WTC11 (cell line): ENCODE results near the gene OR5B21.

Experiments
- CREB1 ChIP-seq: sonication (generic); formaldehyde crosslinking; IDR thresholded peaks from 2 replicates; pipeline ENCODE4 v1.8.0; 2023; ENCODE audit warnings: mild to moderate bottlenecking, missing genetic modification reagents
- JUN ChIP-seq: sonication (generic); formaldehyde crosslinking; IDR thresholded peaks from 2 replicates; pipeline ENCODE4 v1.8.0; 2023; ENCODE audit warnings: mild to moderate bottlenecking, missing genetic modification reagents
- MXD4 ChIP-seq: fragments of 250-450 bp; sonication (Bioruptor Pico); IDR thresholded peaks from 2 replicates; pipeline ENCODE4 v1.8.0; 2021; ENCODE audit warnings: mild to moderate bottlenecking, moderate library complexity, borderline replicate concordance
- NFYB ChIP-seq: sonication (generic); formaldehyde crosslinking; conservative IDR thresholded peaks from 2 replicates; pipeline ENCODE4 v1.8.0; 2022; ENCODE audit warnings: low read depth, missing genetic modification reagents
- NR1H2 ChIP-seq: sonication (generic); formaldehyde crosslinking; IDR thresholded peaks from 2 replicates; pipeline ENCODE4 v1.9.0; 2021; ENCODE audit warnings: mild to moderate bottlenecking, moderate library complexity, missing genetic modification reagents
- SP1 ChIP-seq: sonication (generic); formaldehyde crosslinking; conservative IDR thresholded peaks from 2 replicates; pipeline ENCODE4 v1.8.1; 2022; ENCODE audit warnings: missing genetic modification reagents
- ZNF317 ChIP-seq: sonication (generic); formaldehyde crosslinking; IDR thresholded peaks from 2 replicates; pipeline ENCODE4 v1.8.1; 2023; ENCODE audit warnings: low read depth, mild to moderate bottlenecking, moderate library complexity, missing genetic modification reagents, borderline replicate concordance
- ZNF423 ChIP-seq: fragments of 250-450 bp; sonication (Bioruptor Pico); IDR thresholded peaks from 2 replicates; pipeline ENCODE4 v2.1.2; 2022; ENCODE audit warnings: mild to moderate bottlenecking, moderate library complexity
- TF ChIP-seq, protein P1 (sequence below): fragments of 200-600 bp; IDR thresholded peaks from 2 replicates; pipeline ENCODE4 v1.8.0; 2022; ENCODE audit warnings: antibody characterized with exemption
- TF ChIP-seq, protein P2 (sequence below): fragments of 250-450 bp; sonication (Bioruptor Pico); IDR thresholded peaks from 2 replicates; pipeline ENCODE4 v2.1.2; 2022; ENCODE audit warnings: mild to moderate bottlenecking, moderate library complexity
- TF ChIP-seq, protein P3 (sequence below): sonication (generic); formaldehyde crosslinking; IDR thresholded peaks from 2 replicates; pipeline ENCODE4 v1.8.1; 2023; ENCODE audit warnings: mild to moderate bottlenecking, missing genetic modification reagents
- TF ChIP-seq, protein P4 (sequence below): sonication (generic); formaldehyde crosslinking; IDR thresholded peaks from 2 replicates; pipeline ENCODE4 v1.8.0; 2022; ENCODE audit warnings: mild to moderate bottlenecking, missing genetic modification reagents
- TF ChIP-seq, protein P5 (sequence below): sonication (generic); formaldehyde crosslinking; IDR thresholded peaks from 2 replicates; pipeline ENCODE4 v1.8.0; 2022; ENCODE audit warnings: mild to moderate bottlenecking, missing genetic modification reagents

DNA sequence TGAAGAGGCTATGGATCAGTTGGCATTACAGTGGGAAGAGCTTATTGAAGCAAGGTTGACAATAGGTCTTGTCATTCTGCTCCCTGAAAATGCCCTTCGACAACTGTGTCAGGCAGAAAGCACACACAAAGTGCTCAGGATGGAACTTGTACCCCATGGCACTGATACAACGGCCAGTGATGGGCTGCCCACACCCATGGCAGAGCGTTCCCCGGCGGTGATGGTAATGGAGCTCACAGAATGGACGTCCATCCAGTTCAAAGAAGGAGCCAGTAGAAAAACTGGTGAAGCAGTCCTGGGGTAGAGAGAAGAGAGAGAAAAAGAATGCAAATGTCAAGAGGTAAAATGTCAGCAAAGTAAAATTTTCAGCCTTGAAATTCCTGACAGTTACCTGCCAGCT, 19.5 kb upstream of the OR5B21 start:
- TF ChIP-seq CREB1 (CRISPR knock-in tag), result no peak
- TF ChIP-seq, protein P1, sequence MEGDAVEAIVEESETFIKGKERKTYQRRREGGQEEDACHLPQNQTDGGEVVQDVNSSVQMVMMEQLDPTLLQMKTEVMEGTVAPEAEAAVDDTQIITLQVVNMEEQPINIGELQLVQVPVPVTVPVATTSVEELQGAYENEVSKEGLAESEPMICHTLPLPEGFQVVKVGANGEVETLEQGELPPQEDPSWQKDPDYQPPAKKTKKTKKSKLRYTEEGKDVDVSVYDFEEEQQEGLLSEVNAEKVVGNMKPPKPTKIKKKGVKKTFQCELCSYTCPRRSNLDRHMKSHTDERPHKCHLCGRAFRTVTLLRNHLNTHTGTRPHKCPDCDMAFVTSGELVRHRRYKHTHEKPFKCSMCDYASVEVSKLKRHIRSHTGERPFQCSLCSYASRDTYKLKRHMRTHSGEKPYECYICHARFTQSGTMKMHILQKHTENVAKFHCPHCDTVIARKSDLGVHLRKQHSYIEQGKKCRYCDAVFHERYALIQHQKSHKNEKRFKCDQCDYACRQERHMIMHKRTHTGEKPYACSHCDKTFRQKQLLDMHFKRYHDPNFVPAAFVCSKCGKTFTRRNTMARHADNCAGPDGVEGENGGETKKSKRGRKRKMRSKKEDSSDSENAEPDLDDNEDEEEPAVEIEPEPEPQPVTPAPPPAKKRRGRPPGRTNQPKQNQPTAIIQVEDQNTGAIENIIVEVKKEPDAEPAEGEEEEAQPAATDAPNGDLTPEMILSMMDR, result no peak
- no peak for TF ChIP-seq NFYB
- TF ChIP-seq MXD4 (CRISPR knock-in tag), result no peak
- TF ChIP-seq ZNF317 (CRISPR knock-in tag), result no peak
- TF ChIP-seq JUN (CRISPR knock-in tag), result no peak
- TF ChIP-seq NR1H2 (CRISPR knock-in tag), result no peak
- TF ChIP-seq, protein P2, sequence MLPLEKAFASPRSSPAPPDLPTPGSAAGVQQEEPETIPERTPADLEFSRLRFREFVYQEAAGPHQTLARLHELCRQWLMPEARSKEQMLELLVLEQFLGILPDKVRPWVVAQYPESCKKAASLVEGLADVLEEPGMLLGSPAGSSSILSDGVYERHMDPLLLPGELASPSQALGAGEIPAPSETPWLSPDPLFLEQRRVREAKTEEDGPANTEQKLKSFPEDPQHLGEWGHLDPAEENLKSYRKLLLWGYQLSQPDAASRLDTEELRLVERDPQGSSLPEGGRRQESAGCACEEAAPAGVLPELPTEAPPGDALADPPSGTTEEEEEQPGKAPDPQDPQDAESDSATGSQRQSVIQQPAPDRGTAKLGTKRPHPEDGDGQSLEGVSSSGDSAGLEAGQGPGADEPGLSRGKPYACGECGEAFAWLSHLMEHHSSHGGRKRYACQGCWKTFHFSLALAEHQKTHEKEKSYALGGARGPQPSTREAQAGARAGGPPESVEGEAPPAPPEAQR (CRISPR knock-in tag), result no peak
- TF ChIP-seq ZNF423 (CRISPR knock-in tag), result no peak
- TF ChIP-seq, protein P3, sequence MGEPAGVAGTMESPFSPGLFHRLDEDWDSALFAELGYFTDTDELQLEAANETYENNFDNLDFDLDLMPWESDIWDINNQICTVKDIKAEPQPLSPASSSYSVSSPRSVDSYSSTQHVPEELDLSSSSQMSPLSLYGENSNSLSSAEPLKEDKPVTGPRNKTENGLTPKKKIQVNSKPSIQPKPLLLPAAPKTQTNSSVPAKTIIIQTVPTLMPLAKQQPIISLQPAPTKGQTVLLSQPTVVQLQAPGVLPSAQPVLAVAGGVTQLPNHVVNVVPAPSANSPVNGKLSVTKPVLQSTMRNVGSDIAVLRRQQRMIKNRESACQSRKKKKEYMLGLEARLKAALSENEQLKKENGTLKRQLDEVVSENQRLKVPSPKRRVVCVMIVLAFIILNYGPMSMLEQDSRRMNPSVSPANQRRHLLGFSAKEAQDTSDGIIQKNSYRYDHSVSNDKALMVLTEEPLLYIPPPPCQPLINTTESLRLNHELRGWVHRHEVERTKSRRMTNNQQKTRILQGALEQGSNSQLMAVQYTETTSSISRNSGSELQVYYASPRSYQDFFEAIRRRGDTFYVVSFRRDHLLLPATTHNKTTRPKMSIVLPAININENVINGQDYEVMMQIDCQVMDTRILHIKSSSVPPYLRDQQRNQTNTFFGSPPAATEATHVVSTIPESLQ (CRISPR knock-in tag), result no peak
- TF ChIP-seq, protein P4, sequence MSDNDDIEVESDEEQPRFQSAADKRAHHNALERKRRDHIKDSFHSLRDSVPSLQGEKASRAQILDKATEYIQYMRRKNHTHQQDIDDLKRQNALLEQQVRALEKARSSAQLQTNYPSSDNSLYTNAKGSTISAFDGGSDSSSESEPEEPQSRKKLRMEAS (CRISPR knock-in tag), result no peak
- TF ChIP-seq, protein P5, sequence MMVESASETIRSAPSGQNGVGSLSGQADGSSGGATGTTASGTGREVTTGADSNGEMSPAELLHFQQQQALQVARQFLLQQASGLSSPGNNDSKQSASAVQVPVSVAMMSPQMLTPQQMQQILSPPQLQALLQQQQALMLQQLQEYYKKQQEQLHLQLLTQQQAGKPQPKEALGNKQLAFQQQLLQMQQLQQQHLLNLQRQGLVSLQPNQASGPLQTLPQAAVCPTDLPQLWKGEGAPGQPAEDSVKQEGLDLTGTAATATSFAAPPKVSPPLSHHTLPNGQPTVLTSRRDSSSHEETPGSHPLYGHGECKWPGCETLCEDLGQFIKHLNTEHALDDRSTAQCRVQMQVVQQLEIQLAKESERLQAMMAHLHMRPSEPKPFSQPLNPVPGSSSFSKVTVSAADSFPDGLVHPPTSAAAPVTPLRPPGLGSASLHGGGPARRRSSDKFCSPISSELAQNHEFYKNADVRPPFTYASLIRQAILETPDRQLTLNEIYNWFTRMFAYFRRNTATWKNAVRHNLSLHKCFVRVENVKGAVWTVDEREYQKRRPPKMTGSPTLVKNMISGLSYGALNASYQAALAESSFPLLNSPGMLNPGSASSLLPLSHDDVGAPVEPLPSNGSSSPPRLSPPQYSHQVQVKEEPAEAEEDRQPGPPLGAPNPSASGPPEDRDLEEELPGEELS, result no peak
- TF ChIP-seq SP1, result no peak
